H9 (cell line): Measurements from ENCODE around the gene SMC3. TPM values are rescaled to one million over a fixed set of nuclear protein-coding genes. Genes with fewer than 3 reads are reported as not detected.

Source experiments
- DNase-seq: peaks from one replicate; pipeline ENCODE4 v3.0.0-alpha.2; 2017
- H2AFZ ChIP-seq: one replicate; pipeline ENCODE4 v1.6.1; 2013; ENCODE audit warnings: mild to moderate bottlenecking, low read length, control low read depth, moderate library complexity
- H2AK5ac ChIP-seq: 2 replicates; pipeline ENCODE4 v1.6.1; 2013; ENCODE audit warnings: low read length, control low read depth, mixed read lengths; ENCODE audit not compliant: insufficient read length
- H2BK120ac ChIP-seq: one replicate; pipeline ENCODE4 v1.6.1; 2013; ENCODE audit warnings: low read depth, mild to moderate bottlenecking, low read length, control low read depth, inconsistent platforms; ENCODE audit not compliant: poor library complexity, severe bottlenecking
- H2BK12ac ChIP-seq: 2 replicates; pipeline ENCODE4 v1.6.1; 2013; ENCODE audit warnings: low read length, control low read depth, mixed read lengths, low read depth; ENCODE audit not compliant: insufficient read length
- H2BK15ac ChIP-seq: 2 replicates; pipeline ENCODE4 v1.6.1; 2013; ENCODE audit warnings: low read depth, low read length, control low read depth
- H2BK20ac ChIP-seq: one replicate; pipeline ENCODE4 v1.6.1; 2013; ENCODE audit warnings: low read depth, mild to moderate bottlenecking, low read length, control low read depth, inconsistent platforms; ENCODE audit not compliant: poor library complexity, severe bottlenecking
- H2BK5ac ChIP-seq: 2 replicates; pipeline ENCODE4 v1.6.1; 2013; ENCODE audit warnings: low read length, control low read depth, mixed read lengths; ENCODE audit not compliant: insufficient read length
- H3K14ac ChIP-seq: 2 replicates; pipeline ENCODE4 v1.6.1; 2013; ENCODE audit warnings: low read length, control low read depth; ENCODE audit not compliant: insufficient read depth
- H3K18ac ChIP-seq: 2 replicates; pipeline ENCODE4 v1.6.1; 2013; ENCODE audit warnings: low read depth, mild to moderate bottlenecking, mixed read lengths, low read length, control low read depth; ENCODE audit not compliant: insufficient read length
- H3K23ac ChIP-seq: 2 replicates; pipeline ENCODE4 v1.6.1; 2013; ENCODE audit warnings: low read length, control low read depth, mixed read lengths, low read depth; ENCODE audit not compliant: insufficient read length
- H3K23me2 ChIP-seq: 2 replicates; pipeline ENCODE4 v1.6.1; 2013; ENCODE audit warnings: low read depth, mild to moderate bottlenecking, mixed read lengths, low read length, control low read depth; ENCODE audit not compliant: insufficient read length, poor library complexity, severe bottlenecking
- H3K27ac ChIP-seq: 2 replicates; pipeline ENCODE4 v1.5.1; 2013; ENCODE audit warnings: low read length, control low read depth, mixed read lengths, low read depth; ENCODE audit not compliant: insufficient read length
- H3K27me3 ChIP-seq: 2 replicates; pipeline ENCODE4 v1.6.1; 2013; ENCODE audit warnings: low read length, control low read depth, inconsistent platforms; ENCODE audit not compliant: insufficient read depth
- H3K4ac ChIP-seq: 2 replicates; pipeline ENCODE4 v1.6.1; 2013; ENCODE audit warnings: low read depth, mild to moderate bottlenecking, control low read depth, inconsistent platforms, low read length, moderate library complexity
- H3K4me1 ChIP-seq: 2 replicates; pipeline ENCODE4 v1.6.1; 2013; ENCODE audit warnings: low read length, control low read depth, inconsistent platforms; ENCODE audit not compliant: insufficient read depth
- H3K4me2 ChIP-seq: 2 replicates; pipeline ENCODE4 v1.6.1; 2013; ENCODE audit warnings: low read length, control low read depth, mixed read lengths; ENCODE audit not compliant: insufficient read length, insufficient read depth
- H3K56ac ChIP-seq: 2 replicates; pipeline ENCODE4 v1.6.1; 2013; ENCODE audit warnings: low read depth, mild to moderate bottlenecking, mixed read lengths, low read length, control low read depth; ENCODE audit not compliant: insufficient read length
- H3K79me1 ChIP-seq: 2 replicates; pipeline ENCODE4 v1.6.1; 2013; ENCODE audit warnings: low read depth, mild to moderate bottlenecking, moderate library complexity, low read length, control low read depth, inconsistent platforms; ENCODE audit not compliant: insufficient read depth, poor library complexity, severe bottlenecking
- H3K79me2 ChIP-seq: 2 replicates; pipeline ENCODE4 v1.6.1; 2013; ENCODE audit warnings: low read length, control low read depth, inconsistent platforms; ENCODE audit not compliant: insufficient read depth
- H3K9ac ChIP-seq: 2 replicates; pipeline ENCODE4 v1.6.1; 2013; ENCODE audit warnings: low read length, control low read depth, mixed read lengths; ENCODE audit not compliant: insufficient read length; ENCODE audit errors: extremely low read depth
- H3K9me3 ChIP-seq: one replicate; pipeline ENCODE4 v1.6.1; 2013; ENCODE audit warnings: low read depth, low read length, inconsistent platforms; ENCODE audit not compliant: control insufficient read depth
- H3T11ph ChIP-seq: one replicate; pipeline ENCODE4 v1.6.1; 2013; ENCODE audit warnings: mild to moderate bottlenecking, low read length, control low read depth, inconsistent platforms
- H4K20me1 ChIP-seq: one replicate; pipeline ENCODE4 v1.6.1; 2013; ENCODE audit not compliant: control insufficient read depth, insufficient read length, insufficient read depth
- H4K5ac ChIP-seq: 2 replicates; pipeline ENCODE4 v1.6.1; 2013; ENCODE audit warnings: low read depth, mild to moderate bottlenecking, mixed read lengths, low read length, control low read depth; ENCODE audit not compliant: insufficient read length
- H4K8ac ChIP-seq: replicated peaks from 2 replicates; pipeline ENCODE4 v1.6.1; 2013; ENCODE audit warnings: low read length, control low read depth, mixed read lengths, low read depth; ENCODE audit not compliant: insufficient read length
- H4K91ac ChIP-seq: 2 replicates; pipeline ENCODE4 v1.6.1; 2013; ENCODE audit warnings: low read depth, mild to moderate bottlenecking, moderate library complexity, mixed read lengths, low read length, control low read depth; ENCODE audit not compliant: insufficient read length
- H3K27ac Mint-ChIP-seq, 3 experiments: 2 replicates in 2 of 3; 3 replicates in 1 of 3; pipeline ENCODE4 v1.8.0; 2020 to 2021; ENCODE audit warnings: mixed read lengths in 3 of 3, mild to moderate bottlenecking in 1 of 3, moderate library complexity in 1 of 3
- H3K27me3 Mint-ChIP-seq: 2 replicates; pipeline ENCODE4 v1.8.0; 2021; ENCODE audit warnings: low read depth, mild to moderate bottlenecking, moderate library complexity, mixed read lengths
- H3K36me3 Mint-ChIP-seq, 3 experiments: 2 replicates in 2 of 3; 3 replicates in 1 of 3; pipeline ENCODE4 v1.8.0; 2020 to 2021; ENCODE audit warnings: low read depth in 3 of 3, mixed read lengths in 3 of 3; ENCODE audit not compliant: insufficient read depth in 1 of 3
- H3K4me1 Mint-ChIP-seq, 2 experiments: 2 replicates each; pipeline ENCODE4 v1.8.0; 2020; ENCODE audit warnings: mixed read lengths in 2 of 2
- H3K4me3 Mint-ChIP-seq, 2 experiments: 2 replicates in 1 of 2; 3 replicates in 1 of 2; pipeline ENCODE4 v1.8.0; 2020 to 2021; ENCODE audit warnings: mild to moderate bottlenecking in 2 of 2, mixed read lengths in 2 of 2, moderate library complexity in 1 of 2
- H3K9me3 Mint-ChIP-seq, 2 experiments: 2 replicates in 1 of 2; 3 replicates in 1 of 2; pipeline ENCODE4 v1.8.0; 2020; ENCODE audit warnings: mild to moderate bottlenecking in 2 of 2, mixed read lengths in 2 of 2, moderate library complexity in 1 of 2
- WGBS: extraction: QIAGEN DNeasy Blood & Tissue Kit; methylation state at CpG from one replicate; pipeline ENCODE4 v1.1.7; 2013; ENCODE audit warnings: missing lambda C conversion rate, low lambda C conversion rate, mixed read lengths; ENCODE audit not compliant: insufficient read length; ENCODE audit errors: extremely low coverage; 5-methylcytosine and 5-hydroxymethylcytosine counted together
- total RNA-seq: library from RNA; stranded (reverse); gene quantifications from 2 replicates; pipeline ENCODE4 v1.2.1, GENCODE V29; 2021
- TF ChIP-seq, protein P1 (sequence below): fragments of 200-600 bp; sonication (generic); conservative IDR thresholded peaks from 3 replicates; pipeline ENCODE4 v1.8.0; 2021; ENCODE audit warnings: antibody characterized with exemption, mild to moderate bottlenecking

The SMC3 gene
- total RNA-seq, 1 experiment from 2014 or later = 82.4 TPM

GRCh38 chr10:110597476-110597875 is 30.0 kb downstream of the SMC3 start:
- no peak overlapping the region for H2AFZ ChIP-seq
- Mint-ChIP-seq H3K27ac (no peak overlapping the region), H3K4me1 (no peaks in the 10 kb centered on the region), H3K36me3 (peaks cover 19 to 81% (median 73%) of the 10 kb centered on the region in 3 experiments), H3K9me3 (no peaks in the 10 kb centered on the region), H3K27me3 (no peaks in the 10 kb centered on the region), H3K4me3 (no peak overlapping the region)
- no peaks in the 10 kb centered on the region for H4K20me1 ChIP-seq
- no peaks in the 10 kb centered on the region for H3K23me2 ChIP-seq
- no peak overlapping the region for H3K9ac ChIP-seq
- no CpG with 5 or more reads among the region's 2 CpGs for WGBS
- no peaks in the 10 kb centered on the region for H3K4me1 ChIP-seq
- H2BK120ac ChIP-seq = no peak overlapping the region
- H3K27ac ChIP-seq = no peak overlapping the region
- no peak overlapping the region for H3K14ac ChIP-seq
- no peaks in the 10 kb centered on the region for H3K79me2 ChIP-seq
- no peak overlapping the region for H3K23ac ChIP-seq
- H2BK15ac ChIP-seq = no peak overlapping the region
- no peak overlapping the region for H4K5ac ChIP-seq
- no peak overlapping the region for H3K56ac ChIP-seq
- no peaks in the 10 kb centered on the region for H3K79me1 ChIP-seq
- no peak overlapping the region for H3K4ac ChIP-seq
- H4K8ac ChIP-seq = no peak overlapping the region
- no peak overlapping the region for H3K4me2 ChIP-seq
- TF ChIP-seq, protein P1, sequence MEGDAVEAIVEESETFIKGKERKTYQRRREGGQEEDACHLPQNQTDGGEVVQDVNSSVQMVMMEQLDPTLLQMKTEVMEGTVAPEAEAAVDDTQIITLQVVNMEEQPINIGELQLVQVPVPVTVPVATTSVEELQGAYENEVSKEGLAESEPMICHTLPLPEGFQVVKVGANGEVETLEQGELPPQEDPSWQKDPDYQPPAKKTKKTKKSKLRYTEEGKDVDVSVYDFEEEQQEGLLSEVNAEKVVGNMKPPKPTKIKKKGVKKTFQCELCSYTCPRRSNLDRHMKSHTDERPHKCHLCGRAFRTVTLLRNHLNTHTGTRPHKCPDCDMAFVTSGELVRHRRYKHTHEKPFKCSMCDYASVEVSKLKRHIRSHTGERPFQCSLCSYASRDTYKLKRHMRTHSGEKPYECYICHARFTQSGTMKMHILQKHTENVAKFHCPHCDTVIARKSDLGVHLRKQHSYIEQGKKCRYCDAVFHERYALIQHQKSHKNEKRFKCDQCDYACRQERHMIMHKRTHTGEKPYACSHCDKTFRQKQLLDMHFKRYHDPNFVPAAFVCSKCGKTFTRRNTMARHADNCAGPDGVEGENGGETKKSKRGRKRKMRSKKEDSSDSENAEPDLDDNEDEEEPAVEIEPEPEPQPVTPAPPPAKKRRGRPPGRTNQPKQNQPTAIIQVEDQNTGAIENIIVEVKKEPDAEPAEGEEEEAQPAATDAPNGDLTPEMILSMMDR = no peak
- H2BK5ac ChIP-seq = no peak overlapping the region
- no peak overlapping the region for H4K91ac ChIP-seq
- no peak overlapping the region for H2BK20ac ChIP-seq
- no peak overlapping the region for H3K18ac ChIP-seq
- no peaks in the 10 kb centered on the region for H3K27me3 ChIP-seq
- no peak overlapping the region for H2AK5ac ChIP-seq
- DNase-seq = no peak
- no peaks in the 10 kb centered on the region for H3K9me3 ChIP-seq
- no peak overlapping the region for H2BK12ac ChIP-seq
- no peak overlapping the region for H3T11ph ChIP-seq
